SK-N-MC (cell line): ENCODE measurements around the gene ATOSB.

ENCODE experiments used
- EZH2 ChIP-seq: fragments of 200-600 bp; sonication (generic); IDR thresholded peaks from one replicate; pipeline ENCODE4 v1.6.1; 2017; ENCODE audit warnings: antibody characterized with exemption
- POLR2AphosphoS5 ChIP-seq: IDR thresholded peaks from 2 replicates; pipeline ENCODE4 v1.6.1; 2012; ENCODE audit warnings: mild to moderate bottlenecking, low read depth, low read length, borderline replicate concordance

GRCh38 chr9:35135988-35136387 lies 20.3 kb upstream of the ATOSB start:
- TF ChIP-seq EZH2 (no peak), POLR2AphosphoS5 (no peak)
